PC-3 (cell line): ENCODE results near the gene AUTS2. TPM values are rescaled to one million over a fixed set of nuclear protein-coding genes. Genes with fewer than 3 reads are reported as not detected.

Experiments used
- ATAC-seq: fragments of 200-7000 bp; cut with Tn5 transposase; 2 replicates; pipeline ENCODE4 v1.9.1; 2020; ENCODE audit warnings: mild to moderate bottlenecking, moderate library complexity
- BruUV-seq: library from RNA; stranded (reverse); fragments of 400-500 nt; replicated peaks from 2 replicates; lab custom pipeline; 2021; lab: Mats Ljungman, UMichigan
- CTCF ChIA-PET: fragments of 300-600 bp; sonication (Branson Sonifier 250); formaldehyde crosslinking; loops from one replicate; lab custom pipeline; 2022; ENCODE audit warnings: antibody characterized with exemption; lab: Charles Lee
- POLR2A ChIA-PET: fragments of 300-600 bp; sonication (Branson Sonifier 250); formaldehyde crosslinking; loops from one replicate; lab custom pipeline; 2022; ENCODE audit warnings: antibody characterized with exemption; ENCODE audit not compliant: unreplicated experiment; lab: Charles Lee
- DNase-seq: peaks from one replicate; pipeline ENCODE4 v3.0.0-alpha.2; 2015
- H2AFZ ChIP-seq: fragments of 300-600 bp; sonication (generic); 2 replicates; pipeline ENCODE4 v1.6.0; 2016; ENCODE audit warnings: antibody characterized with exemption, low read length
- H3F3A ChIP-seq: fragments of 300-600 bp; sonication (generic); one replicate; pipeline ENCODE4 v1.6.0; 2017; ENCODE audit warnings: antibody characterized with exemption, low read length, control low read depth, mild to moderate bottlenecking; ENCODE audit not compliant: unreplicated experiment
- H3K27ac ChIP-seq: fragments of 300-600 bp; sonication (generic); 2 replicates; pipeline ENCODE4 v1.5.1; 2016; ENCODE audit warnings: mild to moderate bottlenecking, low read length
- H3K27me3 ChIP-seq: fragments of 300-600 bp; sonication (generic); 2 replicates; pipeline ENCODE4 v1.6.1; 2016; ENCODE audit warnings: low read length, mixed read lengths
- H3K36me3 ChIP-seq: fragments of 300-600 bp; sonication (generic); 2 replicates; pipeline ENCODE4 v1.6.1; 2016; ENCODE audit warnings: low read depth, mixed run types, low read length, mixed read lengths
- H3K4me1 ChIP-seq: fragments of 300-600 bp; sonication (generic); 2 replicates; pipeline ENCODE4 v1.5.1; 2016; ENCODE audit warnings: low read length; ENCODE audit not compliant: insufficient read depth
- H3K4me2 ChIP-seq: fragments of 300-600 bp; sonication (generic); 2 replicates; pipeline ENCODE4 v1.6.0; 2016; ENCODE audit warnings: low read length
- H3K4me3 ChIP-seq: fragments of 300-600 bp; sonication (generic); 2 replicates; pipeline ENCODE4 v1.5.1; 2016; ENCODE audit warnings: mild to moderate bottlenecking, low read length, mixed read lengths
- H3K79me2 ChIP-seq: fragments of 300-600 bp; sonication (generic); 2 replicates; pipeline ENCODE4 v1.6.1; 2017; ENCODE audit warnings: low read length, mixed read lengths
- H3K9ac ChIP-seq: fragments of 300-600 bp; sonication (generic); 2 replicates; pipeline ENCODE4 v1.6.0; 2016; ENCODE audit warnings: mild to moderate bottlenecking, low read length
- H3K9me2 ChIP-seq: fragments of 300-600 bp; sonication (generic); replicated peaks from 2 replicates; pipeline ENCODE4 v1.6.1; 2016; ENCODE audit warnings: mixed run types, low read length, mixed read lengths
- H3K9me3 ChIP-seq: fragments of 300-600 bp; sonication (generic); 2 replicates; pipeline ENCODE4 v1.6.1; 2016; ENCODE audit warnings: low read length, mixed read lengths
- H4K20me1 ChIP-seq: fragments of 300-600 bp; sonication (generic); 2 replicates; pipeline ENCODE4 v1.6.1; 2016; ENCODE audit warnings: low read length, mixed read lengths
- EZH2 ChIP-seq: fragments of 300-600 bp; sonication (generic); IDR thresholded peaks from one replicate; pipeline ENCODE4 v1.6.1; 2017; ENCODE audit warnings: antibody characterized with exemption, mild to moderate bottlenecking, low read length; ENCODE audit not compliant: unreplicated experiment
- EZH2phosphoT487 ChIP-seq: fragments of 300-600 bp; sonication (generic); IDR thresholded peaks from 2 replicates; pipeline ENCODE4 v1.6.1; 2018; ENCODE audit warnings: mild to moderate bottlenecking, antibody characterized with exemption, low read length, borderline replicate concordance
- intact Hi-C: fragments of 100-400 bp; cut with micrococcal nuclease; formaldehyde crosslinking; loops from 2 replicates; pipeline ENCODE4 v1.9.0; 2023
- total RNA-seq: library from RNA; depleted of rRNA; stranded (reverse); fragments of >200 nt; gene quantifications from 2 replicates; pipeline ENCODE4 v1.2.3, GENCODE V29; 2014
- TF ChIP-seq, protein P1 (sequence below): fragments of 300-600 bp; sonication (generic); conservative IDR thresholded peaks from 2 replicates; pipeline ENCODE4 v1.5.1; 2017; ENCODE audit warnings: antibody characterized with exemption, low read depth, mild to moderate bottlenecking, low read length

AUTS2 gene
- total RNA-seq, 1 experiment from 2014 or later, result not detected

- H3K9me2 ChIP-seq, result no peaks in the 10 kb centered on the region
- H3K4me2 ChIP-seq, result no peak overlapping the region
- no peaks in the 10 kb centered on the region for H3K36me3 ChIP-seq
- no peaks in the 10 kb centered on the region for H3K4me1 ChIP-seq
- DNase-seq, result no peak
- H3K9ac ChIP-seq, result no peak overlapping the region
- BruUV-seq, result no TSS peak
- intact Hi-C loops, result no loop called here
- no peak overlapping the region for H3K4me3 ChIP-seq
- no peaks in the 10 kb centered on the region for H3K27me3 ChIP-seq
- H3K9me3 ChIP-seq, result no peaks in the 10 kb centered on the region
- TF ChIP-seq EZH2 (no peak), EZH2phosphoT487 (no peak)
- TF ChIP-seq, protein P1, sequence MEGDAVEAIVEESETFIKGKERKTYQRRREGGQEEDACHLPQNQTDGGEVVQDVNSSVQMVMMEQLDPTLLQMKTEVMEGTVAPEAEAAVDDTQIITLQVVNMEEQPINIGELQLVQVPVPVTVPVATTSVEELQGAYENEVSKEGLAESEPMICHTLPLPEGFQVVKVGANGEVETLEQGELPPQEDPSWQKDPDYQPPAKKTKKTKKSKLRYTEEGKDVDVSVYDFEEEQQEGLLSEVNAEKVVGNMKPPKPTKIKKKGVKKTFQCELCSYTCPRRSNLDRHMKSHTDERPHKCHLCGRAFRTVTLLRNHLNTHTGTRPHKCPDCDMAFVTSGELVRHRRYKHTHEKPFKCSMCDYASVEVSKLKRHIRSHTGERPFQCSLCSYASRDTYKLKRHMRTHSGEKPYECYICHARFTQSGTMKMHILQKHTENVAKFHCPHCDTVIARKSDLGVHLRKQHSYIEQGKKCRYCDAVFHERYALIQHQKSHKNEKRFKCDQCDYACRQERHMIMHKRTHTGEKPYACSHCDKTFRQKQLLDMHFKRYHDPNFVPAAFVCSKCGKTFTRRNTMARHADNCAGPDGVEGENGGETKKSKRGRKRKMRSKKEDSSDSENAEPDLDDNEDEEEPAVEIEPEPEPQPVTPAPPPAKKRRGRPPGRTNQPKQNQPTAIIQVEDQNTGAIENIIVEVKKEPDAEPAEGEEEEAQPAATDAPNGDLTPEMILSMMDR, result no peak
- ChIA-PET POLR2A (no interaction called here), CTCF (no interaction called here)
- no peak overlapping the region for H2AFZ ChIP-seq
- no peak for ATAC-seq
- no peaks in the 10 kb centered on the region for H4K20me1 ChIP-seq
- no peaks in the 10 kb centered on the region for H3F3A ChIP-seq
- no peaks in the 10 kb centered on the region for H3K79me2 ChIP-seq
- H3K27ac ChIP-seq, result no peak overlapping the region
These were observed 9.8 kb downstream of the AUTS2 start for GRCh38 chr7:69608049-69608448.

GRCh38 chr7:69608878-69609277 lies 10.6 kb downstream of the AUTS2 start:
- Histone ChIP-seq H3F3A (no peaks in the 10 kb centered on the region), H3K4me3 (no peak overlapping the region), H3K9me3 (no peaks in the 10 kb centered on the region), H4K20me1 (no peaks in the 10 kb centered on the region), H3K27ac (no peak overlapping the region), H3K4me1 (no peaks in the 10 kb centered on the region), H3K4me2 (no peak overlapping the region), H3K79me2 (no peaks in the 10 kb centered on the region), H3K9ac (no peak overlapping the region), H3K36me3 (no peaks in the 10 kb centered on the region), H2AFZ (no peak overlapping the region), H3K9me2 (no peaks in the 10 kb centered on the region), H3K27me3 (no peaks in the 10 kb centered on the region)
- no peak for DNase-seq
- no peak for ATAC-seq
- intact Hi-C loops, result no loop called here
- POLR2A ChIA-PET, result no interaction called here
- CTCF ChIA-PET, result no interaction called here
- TF ChIP-seq, protein P1, result no peak
- TF ChIP-seq EZH2 (no peak), EZH2phosphoT487 (no peak)
- no TSS peak for BruUV-seq

DNA sequence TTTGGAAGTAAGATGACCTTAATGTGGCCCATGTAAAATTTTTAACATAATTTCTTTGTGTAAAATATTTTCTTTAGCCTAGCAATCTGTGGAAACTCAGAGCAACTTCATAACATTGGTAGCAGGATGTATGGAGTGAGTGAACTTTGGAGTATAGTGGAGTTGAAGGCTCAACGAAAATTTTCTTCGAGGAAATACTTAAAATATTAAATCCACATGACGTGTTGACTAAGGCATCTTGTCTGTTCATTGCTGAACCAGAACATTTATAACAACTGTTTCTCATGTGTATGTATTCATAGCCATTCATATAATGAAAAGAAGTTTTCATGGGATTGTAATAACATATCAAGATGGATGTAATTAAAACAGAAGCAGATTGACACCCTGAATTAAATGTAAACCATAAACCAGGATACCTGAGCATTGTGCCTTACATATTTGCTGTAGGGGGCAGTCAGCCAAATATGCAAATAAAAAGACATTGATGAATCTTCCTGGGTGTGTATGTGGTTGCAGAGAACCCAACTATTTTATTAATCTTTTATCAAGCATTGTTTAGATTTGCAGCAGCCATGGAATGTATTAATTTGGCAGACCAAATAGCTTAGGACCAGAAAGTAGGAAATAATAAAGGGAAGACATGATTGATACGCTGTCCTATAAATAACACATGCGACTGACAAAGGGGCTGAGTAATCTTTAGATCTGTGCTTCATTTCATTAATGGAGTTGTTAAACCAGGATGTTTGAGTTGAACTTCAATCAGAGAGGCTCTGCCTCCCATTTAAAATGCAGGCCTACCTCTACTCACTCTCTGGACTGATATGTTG lies 11.5 kb downstream of the AUTS2 start:
- no peaks in the 10 kb centered on the region for H3K4me1 ChIP-seq
- no peaks in the 10 kb centered on the region for H4K20me1 ChIP-seq
- intact Hi-C loops, result no loop called here
- no TSS peak for BruUV-seq
- DNase-seq (no peak), ATAC-seq (no peak)
- H3K79me2 ChIP-seq, result no peaks in the 10 kb centered on the region
- H3K9ac ChIP-seq, result no peak overlapping the region
- H3K4me3 ChIP-seq, result no peak overlapping the region
- ChIA-PET POLR2A (no interaction called here), CTCF (no interaction called here)
- no peaks in the 10 kb centered on the region for H3K36me3 ChIP-seq
- TF ChIP-seq EZH2phosphoT487 (no peak), EZH2 (no peak)
- TF ChIP-seq, protein P1, result no peak
- no peaks in the 10 kb centered on the region for H3K27me3 ChIP-seq
- H2AFZ ChIP-seq, result no peak overlapping the region
- no peaks in the 10 kb centered on the region for H3F3A ChIP-seq
- no peak overlapping the region for H3K4me2 ChIP-seq
- H3K9me2 ChIP-seq, result no peaks in the 10 kb centered on the region
- H3K27ac ChIP-seq, result no peak overlapping the region
- H3K9me3 ChIP-seq, result no peaks in the 10 kb centered on the region
